Measurements from ENCODE around the gene ZBED6. TPM values are rescaled to one million over a fixed set of nuclear protein-coding genes. Genes with fewer than 3 reads are reported as not detected.

ZBED6 gene
- polyA plus RNA-seq, 10 donors, result 8.7 to 18.0 (median 14.9) TPM

DNA sequence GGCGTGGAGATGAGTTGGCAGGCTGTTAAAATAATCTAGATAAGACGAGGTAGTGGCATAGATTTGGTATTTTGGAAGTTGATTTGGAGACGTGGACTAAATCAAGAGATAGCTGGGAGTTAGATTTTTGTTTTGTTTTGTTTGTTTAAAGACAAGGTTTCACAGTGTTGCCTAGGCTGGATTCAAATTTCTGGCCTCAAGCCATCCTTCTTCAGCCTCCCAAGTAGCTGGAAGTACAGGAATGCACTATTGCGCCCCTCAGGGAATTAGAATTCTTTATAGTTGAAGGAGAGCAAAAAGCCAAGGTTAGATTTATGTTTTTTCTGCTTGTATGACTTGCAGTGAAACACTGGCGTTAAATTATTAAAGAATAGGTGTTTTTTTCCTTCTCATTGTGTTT lies 43.7 kb downstream of the ZBED6 start:
- peak; percentile 30 to 56 (median 49) for DNase-seq

DNA sequence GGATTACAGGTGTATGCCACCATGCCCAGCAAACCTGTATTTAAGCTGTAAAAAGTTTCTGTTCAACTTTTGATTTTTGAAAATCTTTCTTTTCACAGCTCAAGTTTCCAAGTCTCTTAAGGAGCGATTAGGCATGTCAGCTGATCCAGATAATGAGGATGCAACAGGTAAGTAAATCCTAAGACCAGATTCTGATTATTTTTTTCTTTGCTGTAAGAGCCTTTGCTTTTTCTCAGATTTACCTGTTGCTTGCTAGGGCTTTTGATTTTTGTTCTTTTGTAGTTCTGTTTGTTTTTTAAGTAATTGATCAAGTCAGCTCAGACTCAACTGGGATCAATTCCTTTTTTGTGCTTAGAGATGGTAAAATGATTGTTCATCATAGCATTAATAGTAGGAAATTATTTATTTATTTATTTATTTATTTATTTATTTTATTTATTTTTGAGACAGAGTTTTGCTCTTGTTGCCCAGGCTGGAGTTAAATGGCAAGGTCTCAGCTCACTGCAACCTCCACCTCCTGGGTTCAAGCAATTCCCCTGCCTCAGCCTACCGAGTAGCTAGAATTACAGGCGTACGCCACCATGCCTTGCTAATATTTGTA lies 44.9 kb downstream of the ZBED6 start:
- DNase-seq, result no peak

DNA sequence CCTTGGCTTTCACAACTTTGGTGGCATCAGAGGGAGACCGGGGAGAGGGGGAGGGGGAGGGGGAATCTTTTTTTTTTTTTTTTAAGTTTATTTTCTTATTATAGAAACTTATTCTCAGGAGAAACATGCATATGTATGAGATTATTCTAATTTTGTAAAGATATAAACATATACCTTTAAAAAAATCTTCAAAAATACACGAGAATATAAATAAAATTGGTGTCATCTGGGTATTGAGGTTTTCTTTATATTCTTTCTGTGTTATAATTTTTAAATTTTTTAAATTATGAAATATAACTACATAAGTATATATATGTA lies 47.1 kb downstream of the ZBED6 start:
- DNase-seq, result no peak

DNA sequence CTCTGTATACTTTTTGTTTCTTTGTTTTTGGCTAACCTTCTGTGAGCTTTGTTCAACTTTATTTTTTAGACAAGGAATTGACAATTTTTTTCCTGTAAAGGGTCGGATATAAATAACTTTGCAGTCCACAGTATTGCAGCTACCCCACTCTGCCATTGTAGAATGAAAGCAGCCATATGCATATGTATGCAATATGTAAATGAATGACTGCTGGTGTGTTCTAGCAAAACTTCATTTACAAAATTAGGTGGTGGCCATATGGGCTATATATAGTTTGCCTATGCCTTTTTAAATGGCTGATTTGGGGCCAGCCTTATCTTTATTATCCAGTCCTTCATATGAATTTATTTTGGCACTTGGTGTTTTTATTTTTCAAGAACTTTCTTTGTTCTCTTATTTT lies 48.0 kb downstream of the ZBED6 start:
- no peak for DNase-seq

Other genes with a start within 250 kb of the ZBED6 start
- 100 to 1,000 TPM in 1 of 10 donors, 10 to 100 TPM in 9; 74.5 to 102 (median 87.6) TPM for gene ATP2B4, start 168.8 kb upstream of the ZBED6 start, polyA plus RNA-seq (ENCODE audit: insufficient read length in 10 of 10)
- gene LAX1, start 30.4 kb upstream of the ZBED6 start, polyA plus RNA-seq (ENCODE audit: insufficient read length in 10 of 10), result 1 to 10 TPM in 1 of 10 donors, under 1 TPM in 8, not detected in 1; 0.07 to 1.2 (median 0.25) TPM
- gene ZC3H11A, start within 50 bp of the ZBED6 start, polyA plus RNA-seq (ENCODE audit: insufficient read length in 10 of 10), result 10 to 100 TPM; 72.6 to 99.9 (median 89.2) TPM
- gene SNRPE, start 66.0 kb downstream of the ZBED6 start, polyA plus RNA-seq (ENCODE audit: insufficient read length in 10 of 10), result 100 to 1,000 TPM; 145 to 238 (median 176) TPM